ENCODE measurements around the gene BCL7B.
"Not testable (repeated sequence)": the region's sequence is repeated elsewhere in the genome, so short reads cannot be mapped to it uniquely, and the experiment has no call there.

Gene BCL7B

DNA sequence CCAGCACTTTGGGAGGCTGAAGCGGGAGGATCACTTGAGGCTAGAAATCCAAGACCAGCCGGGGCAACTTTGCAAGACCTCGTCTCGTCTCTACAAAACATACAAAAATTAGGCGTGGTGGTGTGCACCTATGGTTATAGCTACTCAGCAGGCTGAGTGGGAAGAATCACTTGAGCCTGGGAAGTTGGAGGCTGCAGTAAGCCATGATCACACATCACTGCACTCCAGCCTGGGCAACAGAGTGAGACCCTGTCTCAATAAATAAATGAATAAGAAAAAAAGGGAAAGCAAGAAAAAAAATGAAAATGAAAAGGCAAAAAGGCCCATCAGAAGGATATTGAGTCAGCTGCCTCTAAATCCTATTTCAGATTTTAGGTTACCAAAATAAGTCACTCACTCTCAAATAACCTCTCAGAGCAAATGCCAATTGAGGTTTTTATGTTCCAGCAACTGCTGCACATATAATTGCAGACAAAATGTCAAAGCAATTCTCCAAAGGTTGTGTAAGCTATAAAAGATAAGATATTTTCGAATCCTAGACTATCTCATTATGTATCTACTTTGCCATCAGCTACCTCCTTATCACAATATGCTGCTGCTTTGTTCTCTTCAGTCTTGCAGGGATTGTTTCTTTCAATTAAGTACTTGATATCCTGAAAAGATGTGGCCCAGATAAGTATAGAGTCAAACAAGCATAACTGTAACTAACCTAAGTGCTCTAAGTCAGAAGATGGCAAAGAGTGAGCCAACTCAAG, 40.1 kb downstream of the BCL7B start:
- H3K4me1 ChIP-seq (ENCODE audit: insufficient read depth, low read length), result peaks cover 12% of the 10 kb centered on the region; the same call in 1 of the 2 replicates
- H3K9ac ChIP-seq (ENCODE audit: low read depth, low read length), result no peak overlapping the region
- H3K36me3 ChIP-seq (ENCODE audit: insufficient read depth, low read length), result peaks cover 74% of the 10 kb centered on the region
- WGBS, result 99% methylated on average over 6 of the region's 6 CpGs
- H3K4me3 ChIP-seq (ENCODE audit: low read length), result no peak overlapping the region
- no peak overlapping the region for H3K27ac ChIP-seq (ENCODE audit: low read depth, low read length)
- H3K9me3 ChIP-seq (ENCODE audit: insufficient read depth, low read depth, low read length), result no peaks in the 10 kb centered on the region
- H3K27me3 ChIP-seq (ENCODE audit: insufficient read depth, low read length), result no peaks in the 10 kb centered on the region

DNA sequence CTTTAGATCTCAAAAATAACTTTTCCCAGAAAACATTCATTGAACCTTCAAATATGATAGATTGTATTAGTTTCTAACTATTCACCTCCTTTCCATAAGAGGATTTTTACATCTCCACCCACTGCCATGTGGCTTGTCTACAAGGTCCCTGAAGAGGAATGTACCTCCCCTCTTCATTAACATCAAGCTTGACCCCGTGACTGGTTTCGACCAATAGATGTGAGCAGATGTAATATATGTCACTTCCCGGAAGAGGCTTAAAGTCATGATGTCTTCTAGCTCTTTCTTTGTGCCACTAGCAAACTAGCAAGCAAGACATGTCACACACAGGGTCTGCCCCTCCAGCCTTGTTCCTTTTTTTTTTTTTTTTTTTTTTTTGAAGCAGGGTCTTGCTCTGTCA, 42.3 kb downstream of the BCL7B start:
- Histone ChIP-seq H3K4me3 (ENCODE audit: low read length) (no peak overlapping the region), H3K27me3 (ENCODE audit: insufficient read depth, low read length) (no peaks in the 10 kb centered on the region), H3K27ac (ENCODE audit: low read depth, low read length) (no peak overlapping the region), H3K9ac (ENCODE audit: low read depth, low read length) (no peak overlapping the region), H3K4me1 (ENCODE audit: insufficient read depth, low read length) (peaks cover 8% of the 10 kb centered on the region; the same call in 1 of the 2 replicates), H3K36me3 (ENCODE audit: insufficient read depth, low read length) (peaks cover 93% of the 10 kb centered on the region), H3K9me3 (ENCODE audit: insufficient read depth, low read depth, low read length) (no peaks in the 10 kb centered on the region)
- WGBS, result 92% methylated on average over 3 of the region's 3 CpGs

DNA sequence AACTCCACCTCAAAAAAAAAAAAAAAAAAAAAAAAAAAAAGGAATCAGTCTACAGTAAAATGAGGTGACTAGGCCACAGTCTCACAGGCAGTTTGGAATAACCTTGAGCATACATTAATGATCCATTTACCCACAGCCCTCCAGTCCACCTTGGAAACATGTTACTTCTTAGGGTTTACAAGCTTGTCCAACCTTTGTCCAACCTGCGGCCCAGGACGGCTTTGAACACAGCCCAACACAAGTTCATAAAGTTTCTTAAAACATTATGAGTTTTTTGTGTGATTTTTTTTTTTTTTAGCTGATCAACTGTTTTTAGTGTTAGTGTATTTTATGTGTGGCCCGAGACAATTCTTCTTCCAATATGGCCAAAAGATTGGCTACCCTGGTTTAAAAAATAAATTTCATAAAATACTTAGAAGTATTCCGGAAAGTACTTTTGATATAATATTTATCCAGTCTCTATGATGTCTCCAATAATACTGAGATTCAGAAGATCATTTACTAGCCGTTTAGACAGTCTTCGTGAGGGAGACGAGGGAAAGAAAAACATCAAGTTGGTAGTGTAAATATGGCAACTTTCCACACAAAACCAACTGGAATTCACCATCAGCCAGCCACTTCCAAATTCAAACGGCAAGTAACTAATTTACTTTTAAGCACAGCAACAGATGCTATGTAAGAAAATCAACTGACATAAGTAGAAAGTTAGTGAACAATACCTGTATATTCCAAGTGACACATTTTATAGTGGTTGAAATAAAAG, 45.3 kb downstream of the BCL7B start:
- Histone ChIP-seq H3K27me3 (ENCODE audit: insufficient read depth, low read length) (no peaks in the 10 kb centered on the region), H3K27ac (ENCODE audit: low read depth, low read length) (no peak overlapping the region), H3K9ac (ENCODE audit: low read depth, low read length) (no peak overlapping the region), H3K9me3 (ENCODE audit: insufficient read depth, low read depth, low read length) (no peaks in the 10 kb centered on the region), H3K4me3 (ENCODE audit: low read length) (no peak overlapping the region), H3K4me1 (ENCODE audit: insufficient read depth, low read length) (no peaks in the 10 kb centered on the region), H3K36me3 (ENCODE audit: insufficient read depth, low read length) (peaks cover 95% of the 10 kb centered on the region)
- 100% methylated on average over 4 of the region's 8 CpGs for WGBS

DNA sequence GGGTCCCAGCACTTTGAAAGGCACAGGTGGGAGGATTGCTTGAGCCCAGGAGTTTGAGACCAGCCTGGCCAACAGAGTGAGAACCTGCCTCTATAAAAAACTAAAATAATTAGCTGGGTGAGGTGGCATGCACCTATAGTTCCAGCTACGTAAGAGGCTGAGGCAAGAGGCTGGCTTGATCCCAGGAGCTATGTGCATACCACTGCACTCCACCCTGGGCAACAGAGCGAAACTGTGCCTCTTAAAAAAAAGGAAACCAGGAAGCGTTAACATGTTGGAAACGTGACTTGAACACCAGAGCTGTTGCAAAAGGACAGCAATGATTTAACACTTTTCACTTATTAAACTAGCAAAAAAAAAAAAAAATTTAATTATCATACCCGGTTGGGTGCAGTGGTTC, 48.0 kb downstream of the BCL7B start:
- Histone ChIP-seq H3K27ac (ENCODE audit: low read depth, low read length) (no peak overlapping the region), H3K9me3 (ENCODE audit: insufficient read depth, low read depth, low read length) (no peaks in the 10 kb centered on the region), H3K9ac (ENCODE audit: low read depth, low read length) (no peak overlapping the region), H3K4me3 (ENCODE audit: low read length) (no peak overlapping the region), H3K4me1 (ENCODE audit: insufficient read depth, low read length) (no peaks in the 10 kb centered on the region), H3K36me3 (ENCODE audit: insufficient read depth, low read length) (peaks cover 92% of the 10 kb centered on the region), H3K27me3 (ENCODE audit: insufficient read depth, low read length) (no peaks in the 10 kb centered on the region)
- WGBS, result 94% methylated on average over 5 of the region's 5 CpGs

DNA sequence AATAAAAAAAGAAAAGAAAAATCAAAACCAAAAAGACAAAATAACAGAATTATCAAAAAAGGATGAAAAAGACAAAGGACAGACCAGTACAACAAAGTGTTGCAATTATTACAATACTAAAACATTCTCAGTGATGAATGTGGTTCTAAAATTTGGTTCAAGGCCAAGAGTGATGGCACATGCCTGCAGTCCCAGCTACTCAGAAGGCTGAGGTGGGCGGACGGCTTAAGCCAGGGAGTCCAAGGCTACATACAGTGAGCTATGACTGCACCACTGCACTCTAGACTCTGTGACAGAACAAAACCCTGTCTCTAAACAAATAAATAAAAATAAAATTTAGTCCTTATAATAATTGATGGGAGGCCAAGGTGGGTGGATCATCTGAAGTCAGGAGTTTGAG, 49.9 kb downstream of the BCL7B start:
- H3K27ac ChIP-seq (ENCODE audit: low read depth, low read length), result no peak overlapping the region
- H3K4me3 ChIP-seq (ENCODE audit: low read length), result no peak overlapping the region
- WGBS, result 90% methylated on average over 2 of the region's 2 CpGs
- peaks cover 94% of the 10 kb centered on the region for H3K36me3 ChIP-seq (ENCODE audit: insufficient read depth, low read length)
- no peaks in the 10 kb centered on the region for H3K4me1 ChIP-seq (ENCODE audit: insufficient read depth, low read length)
- H3K27me3 ChIP-seq (ENCODE audit: insufficient read depth, low read length), result no peaks in the 10 kb centered on the region
- no peak overlapping the region for H3K9ac ChIP-seq (ENCODE audit: low read depth, low read length)
- H3K9me3 ChIP-seq (ENCODE audit: insufficient read depth, low read depth, low read length), result no peaks in the 10 kb centered on the region

DNA sequence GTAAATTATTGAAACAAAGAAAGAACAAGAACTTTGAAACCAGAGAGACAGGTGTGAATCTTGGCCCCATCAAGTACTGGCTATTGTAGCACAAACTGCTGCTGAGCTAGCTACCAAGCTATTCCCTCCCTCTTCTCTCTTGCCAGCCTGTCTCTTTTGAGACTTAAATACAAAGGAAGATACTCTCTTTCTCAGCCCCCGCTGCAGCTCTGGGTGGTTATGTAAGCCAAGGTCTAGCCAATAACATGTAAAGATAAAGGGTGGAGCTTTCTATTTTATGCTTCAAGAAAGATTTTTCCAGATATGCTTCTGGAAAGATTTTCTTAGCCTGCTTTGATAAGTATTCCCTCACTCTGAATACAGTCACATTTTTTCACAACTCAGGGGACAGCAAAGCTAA, 52.6 kb downstream of the BCL7B start:
- no peak overlapping the region for H3K4me3 ChIP-seq (ENCODE audit: low read length)
- no peak overlapping the region for H3K27ac ChIP-seq (ENCODE audit: low read depth, low read length)
- H3K27me3 ChIP-seq (ENCODE audit: insufficient read depth, low read length), result no peaks in the 10 kb centered on the region
- H3K9ac ChIP-seq (ENCODE audit: low read depth, low read length), result no peak overlapping the region
- WGBS, result 100% methylated on average over 1 of the region's 1 CpG
- H3K9me3 ChIP-seq (ENCODE audit: insufficient read depth, low read depth, low read length), result no peaks in the 10 kb centered on the region
- H3K36me3 ChIP-seq (ENCODE audit: insufficient read depth, low read length), result peaks cover 93% of the 10 kb centered on the region
- no peaks in the 10 kb centered on the region for H3K4me1 ChIP-seq (ENCODE audit: insufficient read depth, low read length)

DNA sequence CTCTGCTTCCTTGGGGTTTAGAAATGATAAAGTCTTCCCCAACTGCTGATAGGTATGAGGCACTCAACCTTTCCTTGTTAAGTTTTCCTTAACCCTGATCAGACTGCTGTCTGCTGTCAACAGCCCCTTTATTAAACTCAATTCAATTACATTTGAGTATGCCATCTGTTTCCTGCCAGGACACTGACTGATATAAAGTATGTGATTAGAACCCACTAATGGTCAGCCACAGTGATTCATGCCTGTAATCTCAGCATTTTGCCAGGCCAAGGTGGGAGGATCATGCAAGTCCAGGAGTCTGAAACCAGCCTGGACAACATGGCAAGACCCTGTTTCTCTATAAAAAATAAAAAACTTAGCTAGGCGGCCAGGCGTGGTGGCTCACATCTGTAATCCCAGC, 53.5 kb downstream of the BCL7B start:
- Histone ChIP-seq H3K9ac (ENCODE audit: low read depth, low read length) (no peak overlapping the region), H3K9me3 (ENCODE audit: insufficient read depth, low read depth, low read length) (no peaks in the 10 kb centered on the region), H3K4me1 (ENCODE audit: insufficient read depth, low read length) (no peaks in the 10 kb centered on the region), H3K4me3 (ENCODE audit: low read length) (no peak overlapping the region), H3K36me3 (ENCODE audit: insufficient read depth, low read length) (peaks cover 93% of the 10 kb centered on the region), H3K27ac (ENCODE audit: low read depth, low read length) (no peak overlapping the region), H3K27me3 (ENCODE audit: insufficient read depth, low read length) (no peaks in the 10 kb centered on the region)
- 98% methylated on average over 2 of the region's 2 CpGs for WGBS

DNA sequence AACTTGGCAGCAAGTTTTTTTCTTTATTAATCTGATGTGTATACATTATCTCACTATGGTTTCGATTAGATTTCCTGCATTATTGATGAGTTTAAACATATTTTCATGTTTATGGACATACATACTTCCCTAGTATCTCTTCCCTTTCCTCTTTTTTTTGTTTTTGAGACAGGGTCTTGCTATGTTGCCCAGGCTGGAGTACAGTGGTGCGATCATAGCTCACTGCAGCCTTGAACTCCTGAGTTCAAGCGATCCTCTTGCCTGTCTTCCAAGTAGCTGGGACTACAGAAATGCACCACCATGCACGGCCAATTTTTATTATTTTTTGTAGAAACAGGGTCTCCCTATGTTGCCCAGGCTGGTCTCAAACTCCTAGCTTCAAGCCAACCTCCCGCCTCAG, 54.3 kb downstream of the BCL7B start:
- Histone ChIP-seq H3K4me1 (ENCODE audit: insufficient read depth, low read length) (no peaks in the 10 kb centered on the region), H3K27me3 (ENCODE audit: insufficient read depth, low read length) (no peaks in the 10 kb centered on the region), H3K36me3 (ENCODE audit: insufficient read depth, low read length) (peaks cover 94% of the 10 kb centered on the region), H3K9me3 (ENCODE audit: insufficient read depth, low read depth, low read length) (no peaks in the 10 kb centered on the region), H3K9ac (ENCODE audit: low read depth, low read length) (no peak overlapping the region), H3K4me3 (ENCODE audit: low read length) (no peak overlapping the region), H3K27ac (ENCODE audit: low read depth, low read length) (no peak overlapping the region)
- WGBS, result 97% methylated on average over 4 of the region's 5 CpGs

DNA sequence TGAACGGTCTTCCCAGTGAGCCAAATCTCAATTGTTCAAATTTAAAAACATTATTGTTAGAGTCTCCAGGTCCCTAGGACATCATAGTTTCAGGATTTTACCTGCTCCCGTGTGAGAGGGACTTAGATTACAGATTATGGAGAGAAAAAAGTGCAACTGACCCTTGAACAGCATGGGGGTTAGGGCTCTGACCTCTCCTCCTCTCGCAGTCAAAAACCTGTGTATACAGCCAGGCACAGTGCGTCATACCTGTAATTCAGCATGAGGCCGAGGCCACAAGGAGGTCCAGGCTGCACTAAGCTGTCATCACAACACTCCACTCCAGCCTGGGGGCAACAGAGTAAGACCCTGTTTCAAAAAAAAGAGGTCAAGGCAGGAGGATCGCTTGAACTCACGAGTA, 60.9 kb downstream of the BCL7B start:
- no peaks in the 10 kb centered on the region for H3K4me1 ChIP-seq (ENCODE audit: insufficient read depth, low read length)
- no peak overlapping the region for H3K4me3 ChIP-seq (ENCODE audit: low read length)
- H3K27ac ChIP-seq (ENCODE audit: low read depth, low read length), result no peak overlapping the region
- H3K36me3 ChIP-seq (ENCODE audit: insufficient read depth, low read length), result peaks cover 97% of the 10 kb centered on the region
- no peak overlapping the region for H3K9ac ChIP-seq (ENCODE audit: low read depth, low read length)
- no peaks in the 10 kb centered on the region for H3K27me3 ChIP-seq (ENCODE audit: insufficient read depth, low read length)
- WGBS, result 97% methylated on average over 6 of the region's 7 CpGs
- no peaks in the 10 kb centered on the region for H3K9me3 ChIP-seq (ENCODE audit: insufficient read depth, low read depth, low read length)

DNA sequence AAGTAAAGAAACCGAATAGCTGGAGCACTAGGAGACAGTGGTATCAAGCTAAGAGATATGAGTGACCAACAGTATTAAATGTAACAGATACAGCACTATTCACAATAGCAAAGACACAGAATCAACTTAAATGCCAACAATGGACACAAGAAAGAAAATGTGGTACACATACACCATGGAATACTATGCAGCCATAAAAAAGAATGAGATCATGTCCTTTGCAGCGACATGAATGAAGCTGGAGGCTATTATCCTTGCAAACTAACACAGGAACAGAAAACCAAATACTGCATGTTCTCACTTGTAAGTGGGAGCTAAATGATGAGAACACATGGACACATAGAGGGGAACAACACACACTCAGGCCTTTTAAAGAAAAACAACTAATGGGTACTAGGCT, 62.0 kb downstream of the BCL7B start:
- not testable (repeated sequence) for H3K4me1 ChIP-seq (ENCODE audit: insufficient read depth, low read length); H3K27me3 ChIP-seq (ENCODE audit: insufficient read depth, low read length); H3K27ac ChIP-seq (ENCODE audit: low read depth, low read length); H3K9ac ChIP-seq (ENCODE audit: low read depth, low read length); H3K9me3 ChIP-seq (ENCODE audit: insufficient read depth, low read depth, low read length); H3K4me3 ChIP-seq (ENCODE audit: low read length)
- peaks cover 97% of the 10 kb centered on the region for H3K36me3 ChIP-seq (ENCODE audit: insufficient read depth, low read length)
- WGBS, result 91% methylated on average over 2 of the region's 2 CpGs

DNA sequence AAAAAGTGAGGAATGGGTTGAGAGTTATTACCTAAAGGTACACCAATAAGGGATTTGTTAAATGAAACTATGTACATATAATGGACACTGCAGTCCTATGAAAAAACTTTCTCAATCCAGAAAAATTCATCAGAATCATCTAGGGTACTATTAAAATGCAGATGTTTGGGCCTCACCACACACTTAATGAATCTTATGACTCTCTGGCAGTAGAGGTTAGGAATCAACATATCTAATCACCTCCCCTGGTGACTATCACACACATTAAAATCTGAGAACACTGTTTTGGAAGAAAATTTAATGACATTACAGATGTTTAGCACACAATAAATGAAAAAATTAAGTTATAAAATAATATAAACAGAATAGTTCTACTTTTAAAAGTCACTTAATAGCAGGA, 67.5 kb downstream of the BCL7B start:
- no peaks in the 10 kb centered on the region for H3K9me3 ChIP-seq (ENCODE audit: insufficient read depth, low read depth, low read length)
- no peak overlapping the region for H3K27ac ChIP-seq (ENCODE audit: low read depth, low read length)
- H3K27me3 ChIP-seq (ENCODE audit: insufficient read depth, low read length), result no peaks in the 10 kb centered on the region
- no peaks in the 10 kb centered on the region for H3K4me1 ChIP-seq (ENCODE audit: insufficient read depth, low read length)
- H3K36me3 ChIP-seq (ENCODE audit: insufficient read depth, low read length), result peaks cover 96% of the 10 kb centered on the region
- H3K4me3 ChIP-seq (ENCODE audit: low read length), result no peak overlapping the region
- no peak overlapping the region for H3K9ac ChIP-seq (ENCODE audit: low read depth, low read length)

Measured in HUES64 (cell line).